ENCODE measurements around the gene SGCA.

Gene SGCA

DNA sequence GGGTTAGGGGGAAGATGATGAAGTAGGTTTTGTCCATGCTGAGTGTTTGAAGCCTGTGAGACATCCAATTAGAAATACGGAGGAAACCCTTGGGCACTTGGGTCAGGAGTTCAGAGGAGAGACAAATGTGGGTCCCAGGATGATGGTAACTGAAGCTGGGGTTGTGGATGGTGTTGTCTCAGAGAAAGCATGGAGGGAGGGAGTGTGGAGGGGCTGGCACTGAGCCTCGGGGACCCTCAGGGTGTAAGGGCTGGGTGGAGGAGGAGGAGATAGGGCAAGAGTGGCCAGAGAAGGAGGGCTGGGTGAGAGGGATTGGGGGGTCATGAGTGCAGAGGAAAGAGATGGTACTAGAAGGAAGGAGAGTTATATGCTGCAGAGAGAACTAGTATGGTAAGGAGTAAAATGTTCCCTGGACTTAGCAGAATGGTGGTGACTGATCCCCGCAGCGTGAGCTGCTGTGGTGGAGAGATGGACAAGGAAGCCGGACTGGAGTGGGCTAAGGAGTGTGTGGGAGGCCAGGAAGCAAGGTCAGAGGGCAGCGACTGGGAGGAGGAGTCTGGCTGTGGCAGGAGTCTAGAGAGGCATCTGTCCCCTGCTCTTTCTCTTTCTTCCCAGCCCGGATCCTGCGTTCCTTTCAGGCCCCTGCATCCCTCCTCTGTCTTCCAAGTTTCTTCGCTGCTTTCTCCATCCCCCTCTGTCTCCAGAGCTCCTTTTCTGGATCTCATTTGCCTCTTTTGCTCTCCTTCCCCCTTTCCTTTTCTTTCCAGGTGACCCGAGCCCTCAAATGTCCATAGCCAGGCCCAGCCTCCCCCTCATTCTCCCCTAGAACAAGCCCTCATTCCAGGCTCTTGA, 39.5 kb downstream of the SGCA start:
- no peak overlapping the region for H3K4me3 ChIP-seq (ENCODE audit: low read depth, low read length)
- TF ChIP-seq, protein P1, sequence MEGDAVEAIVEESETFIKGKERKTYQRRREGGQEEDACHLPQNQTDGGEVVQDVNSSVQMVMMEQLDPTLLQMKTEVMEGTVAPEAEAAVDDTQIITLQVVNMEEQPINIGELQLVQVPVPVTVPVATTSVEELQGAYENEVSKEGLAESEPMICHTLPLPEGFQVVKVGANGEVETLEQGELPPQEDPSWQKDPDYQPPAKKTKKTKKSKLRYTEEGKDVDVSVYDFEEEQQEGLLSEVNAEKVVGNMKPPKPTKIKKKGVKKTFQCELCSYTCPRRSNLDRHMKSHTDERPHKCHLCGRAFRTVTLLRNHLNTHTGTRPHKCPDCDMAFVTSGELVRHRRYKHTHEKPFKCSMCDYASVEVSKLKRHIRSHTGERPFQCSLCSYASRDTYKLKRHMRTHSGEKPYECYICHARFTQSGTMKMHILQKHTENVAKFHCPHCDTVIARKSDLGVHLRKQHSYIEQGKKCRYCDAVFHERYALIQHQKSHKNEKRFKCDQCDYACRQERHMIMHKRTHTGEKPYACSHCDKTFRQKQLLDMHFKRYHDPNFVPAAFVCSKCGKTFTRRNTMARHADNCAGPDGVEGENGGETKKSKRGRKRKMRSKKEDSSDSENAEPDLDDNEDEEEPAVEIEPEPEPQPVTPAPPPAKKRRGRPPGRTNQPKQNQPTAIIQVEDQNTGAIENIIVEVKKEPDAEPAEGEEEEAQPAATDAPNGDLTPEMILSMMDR (IDR thresholded peaks at IDR 0.05; ENCODE audit: borderline replicate concordance, insufficient read depth, low read depth, low read length), result no peak

- no peak overlapping the region for H3K4me3 ChIP-seq (ENCODE audit: low read depth, low read length)
- TF ChIP-seq, protein P1 (IDR thresholded peaks at IDR 0.05; ENCODE audit: borderline replicate concordance, insufficient read depth, low read depth, low read length), result no peak
These were observed 40.2 kb downstream of the SGCA start for GRCh38 chr17:50205963-50206505.

GRCh38 chr17:50206604-50207293, 40.9 kb downstream of the SGCA start:
- TF ChIP-seq, protein P1 (IDR thresholded peaks at IDR 0.05; ENCODE audit: borderline replicate concordance, insufficient read depth, low read depth, low read length), result no peak
- no peak overlapping the region for H3K4me3 ChIP-seq (ENCODE audit: low read depth, low read length)

- TF ChIP-seq, protein P1 (IDR thresholded peaks at IDR 0.05; ENCODE audit: borderline replicate concordance, insufficient read depth, low read depth, low read length), result no peak
- no peak overlapping the region for H3K4me3 ChIP-seq (ENCODE audit: low read depth, low read length)
These were observed 41.5 kb downstream of the SGCA start for GRCh38 chr17:50207315-50207714.

DNA sequence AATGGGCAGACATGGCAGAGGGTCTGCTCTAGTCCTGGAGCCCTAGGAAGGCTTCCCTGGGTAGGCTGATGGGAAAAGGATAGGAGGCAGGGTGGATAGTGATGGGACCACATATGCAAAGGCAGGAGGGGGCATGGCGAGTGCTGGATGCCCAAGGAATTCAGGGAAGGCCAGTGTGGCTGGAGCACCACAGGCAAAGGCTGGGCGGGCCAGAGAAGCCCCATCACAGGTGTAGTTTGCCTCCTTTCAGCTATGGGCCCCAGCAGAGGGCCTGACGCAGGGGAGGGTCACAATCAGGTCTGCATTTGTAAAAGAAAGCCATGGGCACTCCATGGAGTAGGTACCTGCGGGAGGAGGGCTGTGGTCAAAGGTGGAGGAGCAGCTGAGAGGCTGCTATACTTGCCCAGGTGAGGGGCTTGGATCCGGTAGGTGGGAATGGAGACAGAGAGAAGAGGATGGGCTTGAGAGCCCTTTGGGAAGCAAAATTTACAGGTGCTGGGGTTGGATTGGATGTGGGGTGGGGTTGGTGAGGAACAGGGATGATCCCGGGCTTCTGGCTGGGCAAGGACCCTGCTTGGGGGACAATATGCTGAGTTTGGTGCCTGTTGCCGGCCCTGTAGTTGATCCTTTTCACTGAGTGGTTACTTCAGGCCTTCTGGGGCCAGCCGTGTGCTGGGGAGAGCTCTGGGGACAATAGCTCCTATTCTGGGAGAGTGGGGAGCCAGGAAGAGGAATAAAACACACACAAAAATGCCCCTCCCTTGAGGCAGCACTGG, 42.2 kb downstream of the SGCA start:
- no peak overlapping the region for H3K4me3 ChIP-seq (ENCODE audit: low read depth, low read length)
- TF ChIP-seq, protein P1 (IDR thresholded peaks at IDR 0.05; ENCODE audit: borderline replicate concordance, insufficient read depth, low read depth, low read length), result no peak

- no peak overlapping the region for H3K4me3 ChIP-seq (ENCODE audit: low read depth, low read length)
- TF ChIP-seq, protein P1 (IDR thresholded peaks at IDR 0.05; ENCODE audit: borderline replicate concordance, insufficient read depth, low read depth, low read length), result no peak
These were observed 42.8 kb downstream of the SGCA start for GRCh38 chr17:50208611-50209061.

All from GM12875 (cell line).